Measurements from ENCODE around the gene HDAC11. TPM values are rescaled to one million over a fixed set of nuclear protein-coding genes. Genes with fewer than 3 reads are reported as not detected.
"Not testable (repeated sequence)": the region's sequence is repeated elsewhere in the genome, so short reads cannot be mapped to it uniquely, and the experiment has no call there.

The HDAC11 gene
- total RNA-seq, 1 donor from 2014 or later = 1.5 TPM

DNA sequence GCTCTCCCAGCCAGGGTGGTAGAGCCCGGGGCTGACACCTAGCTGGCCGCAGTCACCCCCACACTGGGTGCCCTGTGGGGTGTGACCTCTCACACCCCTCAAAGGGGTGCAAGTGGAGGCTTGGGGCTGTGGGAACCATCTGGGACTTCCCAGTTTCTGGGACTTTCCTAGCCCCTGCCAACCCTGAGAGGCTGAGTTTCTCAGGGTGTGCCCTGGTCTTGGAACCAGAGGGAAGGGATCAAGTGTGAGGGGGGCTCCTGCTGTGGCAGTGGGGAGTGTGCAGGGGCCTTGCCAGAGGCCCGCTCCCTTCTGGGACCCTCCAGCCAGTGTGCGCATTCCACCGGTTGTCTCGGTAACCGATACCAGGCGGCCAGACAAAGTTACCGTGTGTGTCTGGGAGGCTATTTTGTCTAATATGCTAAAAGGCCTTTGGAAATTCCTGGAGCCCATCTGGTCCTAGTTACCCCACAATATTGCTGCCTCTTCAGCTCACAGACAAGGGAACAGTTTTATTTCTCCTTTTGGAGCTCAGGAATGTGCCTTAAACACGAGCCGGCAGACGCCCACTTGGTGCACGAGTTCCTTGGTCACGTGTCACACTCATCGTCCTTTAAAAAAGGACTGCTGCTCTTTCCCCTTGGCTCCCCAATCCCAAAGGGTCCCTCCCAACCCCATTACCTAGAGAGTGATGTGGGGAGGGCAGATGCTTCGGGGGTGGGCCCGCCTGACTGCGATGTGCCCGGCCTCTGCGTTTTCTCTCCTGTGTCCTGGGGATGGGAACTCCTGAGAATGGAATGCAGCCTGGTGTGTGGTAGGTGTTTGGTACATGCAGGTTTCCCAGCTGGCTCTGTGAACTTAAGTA is 33.2 kb downstream of the HDAC11 start:
- intact Hi-C loops (cut with micrococcal nuclease) = no loop called here
- Mint-ChIP-seq H3K4me3 (no peak overlapping the region), H3K27me3 (no peaks in the 10 kb centered on the region), H3K36me3 (ENCODE audit: low read depth) (no peaks in the 10 kb centered on the region), H3K4me1 (no peaks in the 10 kb centered on the region), H3K9me3 (no peaks in the 10 kb centered on the region), H3K27ac (no peak overlapping the region)
- DNase-seq = no peak

DNA sequence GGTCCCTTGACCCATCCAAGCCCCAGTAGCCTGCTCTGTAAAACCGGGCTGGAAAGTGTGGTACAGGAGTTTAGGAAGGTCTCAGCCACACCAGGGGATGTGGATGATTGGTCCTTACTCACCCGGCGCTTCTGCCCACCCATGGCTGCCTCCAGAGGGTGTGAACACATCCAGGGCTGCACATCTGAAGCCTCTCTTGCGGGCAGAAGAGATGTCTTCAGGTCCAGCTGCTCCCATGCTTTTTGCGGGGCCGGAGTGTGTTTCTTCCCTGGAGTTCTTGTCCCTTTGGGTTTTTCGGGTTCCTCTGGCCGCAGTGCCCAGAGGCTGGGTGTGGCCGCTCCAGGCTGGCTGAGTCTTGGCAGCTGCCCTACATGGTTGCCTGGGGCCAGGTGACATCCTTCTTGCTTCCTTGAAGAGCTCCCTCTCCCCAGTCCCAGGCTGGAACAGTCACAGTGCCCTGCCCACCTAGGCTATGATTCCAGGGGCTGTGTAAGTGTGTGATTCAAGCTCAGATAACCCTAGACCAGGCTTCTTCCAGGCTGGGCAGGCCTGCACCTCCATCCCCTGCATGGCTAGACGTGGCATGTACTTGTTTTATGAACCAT is 33.9 kb downstream of the HDAC11 start:
- Mint-ChIP-seq H3K27me3 (no peaks in the 10 kb centered on the region), H3K9me3 (no peaks in the 10 kb centered on the region), H3K27ac (no peak overlapping the region), H3K36me3 (ENCODE audit: low read depth) (no peaks in the 10 kb centered on the region), H3K4me1 (no peaks in the 10 kb centered on the region), H3K4me3 (no peak overlapping the region)
- no peak for DNase-seq
- intact Hi-C loops (cut with micrococcal nuclease) = no loop called here

DNA sequence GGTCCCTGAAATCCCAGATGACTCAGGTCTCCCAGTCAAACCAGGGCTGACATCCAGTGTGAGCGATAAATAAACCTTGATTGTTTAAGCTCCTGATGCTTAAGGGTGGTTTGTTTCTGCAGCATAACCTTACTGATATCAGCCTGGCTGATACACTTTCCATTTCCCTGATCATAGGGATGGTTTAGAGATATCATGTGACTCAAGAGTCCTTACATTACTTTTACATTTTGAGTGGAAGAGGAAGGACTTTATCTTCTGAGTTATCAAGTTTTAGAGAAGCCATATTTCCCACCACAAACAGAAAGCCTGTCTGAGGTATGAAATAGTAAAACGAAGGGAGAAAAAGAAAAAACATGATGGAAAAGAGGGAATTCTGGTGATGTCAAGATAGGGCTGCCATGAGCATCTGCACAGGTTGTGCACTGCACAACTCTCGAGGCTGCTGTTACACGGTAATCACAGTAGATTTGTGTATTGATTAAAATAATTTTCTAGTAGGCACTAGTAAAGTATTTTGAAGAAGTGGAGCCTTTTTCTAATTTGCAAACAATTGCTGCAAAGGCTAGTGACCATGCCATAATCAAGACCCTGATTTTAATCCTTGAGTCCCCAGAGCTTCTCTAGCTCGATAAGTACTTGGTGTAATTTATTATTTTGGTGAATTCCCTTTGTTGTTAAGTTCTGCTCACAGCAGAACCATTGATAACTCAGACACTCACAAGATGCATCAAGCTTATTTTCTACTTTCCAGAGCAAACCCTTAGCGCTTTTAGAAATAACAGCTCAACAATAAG is 34.7 kb downstream of the HDAC11 start:
- no peak overlapping the region for H3K4me3 Mint-ChIP-seq
- H3K27ac Mint-ChIP-seq = no peak overlapping the region
- intact Hi-C loops (cut with micrococcal nuclease) = no loop called here
- no peaks in the 10 kb centered on the region for H3K27me3 Mint-ChIP-seq
- no peaks in the 10 kb centered on the region for H3K9me3 Mint-ChIP-seq
- H3K4me1 Mint-ChIP-seq = no peaks in the 10 kb centered on the region
- DNase-seq = no peak
- H3K36me3 Mint-ChIP-seq (ENCODE audit: low read depth) = no peaks in the 10 kb centered on the region

DNA sequence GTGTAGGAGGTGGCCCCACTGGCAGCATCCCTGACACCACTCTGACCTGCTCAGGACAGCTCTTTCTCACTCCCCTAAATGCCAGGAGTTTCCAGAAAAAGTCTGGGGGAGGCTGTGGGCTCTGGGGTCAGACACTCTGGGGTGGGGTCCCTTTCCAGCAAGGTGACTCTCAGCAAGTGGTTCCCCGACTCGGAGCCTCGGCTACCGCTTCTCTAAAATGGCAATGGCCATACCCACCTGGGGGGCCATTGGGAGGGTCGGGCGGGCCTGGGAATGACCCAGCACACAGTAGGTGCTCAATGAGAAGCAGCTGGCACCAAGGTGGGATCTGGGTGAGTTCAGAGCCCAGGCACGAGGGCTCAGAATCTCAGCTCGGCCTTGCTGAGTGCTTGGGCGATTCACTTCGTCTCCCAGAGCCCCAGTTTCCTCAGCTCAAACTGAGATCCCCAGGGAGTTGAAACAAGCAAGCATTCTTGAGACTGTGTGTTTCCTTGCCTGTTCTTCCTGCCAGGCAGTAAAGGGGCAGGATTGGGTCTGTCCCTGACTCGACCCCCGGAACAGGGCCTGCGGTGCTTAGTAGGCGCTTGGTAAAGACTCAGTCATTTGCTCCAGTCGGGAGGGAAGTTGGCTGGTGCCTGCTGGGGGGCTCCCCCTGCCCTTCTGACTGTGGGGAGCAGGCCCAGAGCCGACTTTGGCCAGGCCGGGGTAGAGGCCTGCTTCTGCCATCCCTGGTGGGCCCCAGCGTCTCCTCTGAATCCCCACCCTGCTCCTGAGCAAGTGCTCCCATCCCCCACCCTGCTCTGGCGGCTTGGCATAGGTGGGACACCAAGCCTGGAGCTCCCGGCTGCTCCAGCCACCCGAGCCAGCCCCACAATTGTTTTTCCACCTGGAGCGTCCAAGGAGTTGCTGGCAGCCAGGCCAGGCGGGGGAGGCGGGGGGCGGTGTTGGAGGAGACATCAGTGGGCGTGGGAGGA is 36.0 kb downstream of the HDAC11 start:
- Mint-ChIP-seq H3K36me3 (ENCODE audit: low read depth) (no peaks in the 10 kb centered on the region), H3K4me3 (no peak overlapping the region), H3K27me3 (no peaks in the 10 kb centered on the region), H3K9me3 (no peaks in the 10 kb centered on the region), H3K4me1 (no peaks in the 10 kb centered on the region), H3K27ac (no peak overlapping the region)
- no peak for DNase-seq
- intact Hi-C loops (cut with micrococcal nuclease) = no loop called here

DNA sequence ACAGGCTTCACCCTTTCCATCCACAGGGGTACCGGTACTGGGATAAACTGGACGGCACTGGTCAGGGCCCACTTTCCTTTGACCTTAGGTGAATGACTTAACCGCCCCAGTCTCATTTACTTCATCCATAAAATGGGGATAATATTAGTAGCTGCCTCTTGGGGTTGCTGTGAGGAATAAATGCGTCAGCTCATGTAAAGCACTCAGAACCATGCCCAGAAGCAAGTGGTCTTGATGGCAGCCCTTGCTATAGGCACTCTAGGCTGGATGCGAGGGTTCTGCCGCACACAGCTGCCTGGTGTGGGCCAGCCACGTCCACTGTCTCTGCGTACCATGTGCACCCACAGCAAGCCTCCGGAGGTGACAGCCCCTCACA is 36.6 kb downstream of the HDAC11 start:
- DNase-seq = no peak
- Mint-ChIP-seq H3K4me1 (no peaks in the 10 kb centered on the region), H3K9me3 (no peaks in the 10 kb centered on the region), H3K36me3 (ENCODE audit: low read depth) (no peaks in the 10 kb centered on the region), H3K27ac (no peak overlapping the region), H3K27me3 (peaks cover under 1% of the 10 kb centered on the region), H3K4me3 (no peak overlapping the region)
- intact Hi-C loops (cut with micrococcal nuclease) = no loop called here

DNA sequence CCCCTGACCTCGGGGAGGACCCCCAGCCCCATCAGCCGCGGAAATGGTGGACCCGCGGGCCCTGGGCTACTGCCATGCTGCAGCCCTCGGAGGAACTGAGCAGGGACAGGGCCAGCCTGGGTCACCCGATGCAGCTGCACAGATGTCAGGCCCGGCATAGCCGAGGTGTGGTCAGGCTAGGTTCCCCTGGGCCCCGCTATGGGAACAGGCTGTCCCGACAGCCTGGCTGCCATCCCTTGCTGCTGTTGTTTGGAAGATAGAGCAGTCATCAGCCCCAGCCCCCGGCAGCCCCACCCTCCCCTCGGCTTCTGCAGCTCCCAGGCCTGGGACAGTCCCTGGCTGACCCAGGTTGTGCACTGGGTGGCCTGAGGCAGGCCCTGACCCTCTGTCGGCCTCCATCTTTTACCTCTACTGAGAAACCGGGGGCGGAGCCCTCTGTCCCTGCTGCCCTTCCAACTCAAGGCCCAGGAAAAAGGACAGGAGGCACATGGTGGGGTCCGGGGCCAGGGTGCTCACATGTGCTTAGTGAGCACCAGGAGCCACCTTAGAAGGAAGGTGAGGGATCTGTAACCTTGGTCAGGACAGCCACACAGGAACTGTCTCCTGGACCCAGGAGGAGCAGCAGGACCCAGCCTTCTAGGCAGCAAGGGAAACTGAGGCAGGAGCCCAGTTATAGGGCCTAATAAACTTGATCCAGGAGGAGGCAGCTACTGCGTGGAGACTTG is 37.3 kb downstream of the HDAC11 start:
- Mint-ChIP-seq H3K27me3 (peaks cover 2% of the 10 kb centered on the region), H3K4me1 (no peaks in the 10 kb centered on the region)

DNA sequence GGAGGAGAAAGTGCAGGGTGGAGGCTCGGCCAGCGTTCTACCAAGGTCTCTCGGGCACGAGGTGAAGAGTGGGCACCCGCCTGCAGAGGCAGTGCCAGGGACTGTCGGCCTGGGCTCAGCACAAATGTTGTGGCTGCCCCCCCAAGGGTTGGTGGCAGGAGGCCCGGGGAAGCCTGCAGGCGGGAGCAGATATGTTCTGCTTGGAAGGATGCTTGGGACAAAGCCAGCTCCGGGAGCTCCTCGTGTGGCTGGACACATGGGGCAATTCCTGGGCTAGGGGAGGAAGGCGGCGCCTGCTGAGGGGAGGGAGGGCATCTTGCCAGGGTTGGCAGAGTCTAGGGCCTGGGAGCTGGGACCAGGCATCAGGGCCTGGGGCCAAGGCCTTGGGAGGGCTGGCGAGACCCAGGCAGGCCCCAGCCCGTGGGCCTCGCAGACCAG is 38.4 kb downstream of the HDAC11 start:
- DNase-seq = no peak
- intact Hi-C loops (cut with micrococcal nuclease) = no loop called here

More for the DNA sequence above, 37.3 kb downstream of the HDAC11 start:
- H3K9me3 Mint-ChIP-seq = no peaks in the 10 kb centered on the region
- H3K27ac Mint-ChIP-seq = no peak overlapping the region
- intact Hi-C loops (cut with micrococcal nuclease) = no loop called here
- no peak overlapping the region for H3K4me3 Mint-ChIP-seq
- DNase-seq = no peak
- no peaks in the 10 kb centered on the region for H3K36me3 Mint-ChIP-seq (ENCODE audit: low read depth)

DNA sequence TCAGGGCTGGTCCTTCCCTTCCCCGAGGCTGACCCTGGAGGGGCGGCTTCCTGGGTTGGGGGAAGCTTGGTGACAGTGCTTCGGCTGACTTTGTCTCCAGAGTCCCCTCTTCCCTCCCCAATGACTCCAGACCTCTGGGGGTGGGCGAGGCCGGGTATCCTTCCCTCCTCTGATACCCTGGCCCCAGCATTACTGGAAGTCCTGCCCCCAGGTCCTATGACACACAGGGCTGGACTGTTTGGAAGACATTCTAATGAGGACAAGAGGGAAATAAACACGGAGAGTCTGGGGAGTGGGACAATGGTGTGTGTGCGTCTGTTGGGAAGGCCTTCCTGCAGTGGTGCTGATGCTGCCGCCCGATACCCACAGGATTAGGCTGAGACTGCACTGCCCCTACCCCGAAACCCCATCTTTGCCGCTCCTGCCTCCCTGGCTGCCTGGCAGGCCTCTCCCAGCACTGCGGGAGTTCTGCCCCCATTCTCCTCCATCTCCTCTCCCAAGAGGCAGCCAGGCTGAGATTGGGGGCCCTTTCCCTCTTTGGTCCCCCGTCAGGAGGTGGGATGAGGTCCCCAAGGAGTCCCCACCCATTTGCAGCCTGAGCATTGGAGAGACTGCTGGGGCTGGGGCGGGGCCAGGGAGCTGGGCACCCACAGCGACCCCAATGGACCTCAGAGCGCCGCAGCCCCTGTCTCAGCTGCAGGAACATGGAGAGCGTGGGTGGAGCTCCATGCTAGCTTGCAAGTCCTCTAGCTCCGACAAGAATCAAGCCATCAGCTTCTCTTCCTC is 39.1 kb downstream of the HDAC11 start:
- Mint-ChIP-seq H3K27ac (no peak overlapping the region), H3K4me3 (no peak overlapping the region), H3K9me3 (no peaks in the 10 kb centered on the region)

More for the DNA sequence above, 38.4 kb downstream of the HDAC11 start:
- Mint-ChIP-seq H3K9me3 (no peaks in the 10 kb centered on the region), H3K36me3 (ENCODE audit: low read depth) (no peaks in the 10 kb centered on the region), H3K4me1 (no peaks in the 10 kb centered on the region), H3K27me3 (peaks cover 2% of the 10 kb centered on the region), H3K27ac (no peak overlapping the region), H3K4me3 (no peak overlapping the region)

DNA sequence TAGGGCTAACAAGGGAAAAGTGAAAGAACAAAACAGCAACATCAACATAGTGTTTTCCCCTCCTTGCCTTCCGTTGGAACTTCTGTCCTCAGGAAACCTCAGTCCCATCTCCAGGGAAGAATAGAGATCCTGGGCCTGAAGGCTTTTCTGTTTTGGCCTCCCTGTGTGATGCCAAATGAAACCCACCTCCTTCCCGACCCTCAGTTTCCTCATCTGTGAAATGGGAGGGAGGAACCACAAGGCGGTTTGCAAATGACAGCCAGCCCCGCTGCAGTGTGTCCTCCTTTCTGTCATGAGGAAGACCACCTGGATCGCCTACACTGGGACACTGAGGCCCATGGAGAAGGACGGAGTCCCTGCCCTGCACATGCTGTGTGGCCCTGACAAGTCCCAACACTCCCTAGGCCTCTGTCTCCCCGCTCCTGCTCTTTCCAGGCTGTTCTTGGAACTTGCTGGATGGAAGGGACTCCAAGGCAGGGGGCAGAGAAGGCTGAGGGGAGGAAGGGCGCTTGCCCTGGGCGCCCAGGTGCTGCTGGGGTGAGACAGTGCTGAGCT is 40.3 kb downstream of the HDAC11 start:
- Mint-ChIP-seq H3K27me3 (peaks cover 2% of the 10 kb centered on the region), H3K36me3 (ENCODE audit: low read depth) (no peaks in the 10 kb centered on the region), H3K27ac (no peak overlapping the region), H3K4me3 (no peak overlapping the region), H3K4me1 (no peaks in the 10 kb centered on the region), H3K9me3 (no peaks in the 10 kb centered on the region)
- no peak for DNase-seq
- intact Hi-C loops (cut with micrococcal nuclease) = no loop called here

More for the DNA sequence above, 39.1 kb downstream of the HDAC11 start:
- intact Hi-C loops (cut with micrococcal nuclease) = no loop called here
- H3K36me3 Mint-ChIP-seq (ENCODE audit: low read depth) = no peaks in the 10 kb centered on the region
- H3K27me3 Mint-ChIP-seq = peaks cover 2% of the 10 kb centered on the region
- DNase-seq = no peak
- no peaks in the 10 kb centered on the region for H3K4me1 Mint-ChIP-seq

DNA sequence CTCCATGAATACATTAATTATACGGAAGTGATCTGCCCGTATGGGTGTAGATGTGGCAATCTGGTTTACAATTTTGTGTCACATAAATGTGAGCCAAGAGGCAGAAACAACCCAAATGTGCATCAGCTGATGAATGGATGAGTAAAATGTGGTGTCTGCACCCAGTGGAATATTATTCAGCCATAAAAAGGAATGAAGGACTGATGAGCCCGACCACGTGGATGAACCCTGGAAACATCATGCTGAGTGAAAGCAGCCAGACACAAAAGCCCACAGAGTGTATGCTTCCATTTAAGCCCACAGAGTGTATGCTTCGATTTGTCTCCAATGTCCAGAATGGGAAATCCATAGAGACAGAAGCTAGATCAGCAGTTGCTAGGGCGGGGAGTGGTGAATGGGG is 41.2 kb downstream of the HDAC11 start:
- H3K27me3 Mint-ChIP-seq = peaks cover 2% of the 10 kb centered on the region
- H3K36me3 Mint-ChIP-seq (ENCODE audit: low read depth) = no peaks in the 10 kb centered on the region
- H3K9me3 Mint-ChIP-seq = no peaks in the 10 kb centered on the region
- intact Hi-C loops (cut with micrococcal nuclease) = no loop called here
- H3K4me1 Mint-ChIP-seq = no peaks in the 10 kb centered on the region
- no peak overlapping the region for H3K4me3 Mint-ChIP-seq
- no peak overlapping the region for H3K27ac Mint-ChIP-seq
- DNase-seq = no peak

DNA sequence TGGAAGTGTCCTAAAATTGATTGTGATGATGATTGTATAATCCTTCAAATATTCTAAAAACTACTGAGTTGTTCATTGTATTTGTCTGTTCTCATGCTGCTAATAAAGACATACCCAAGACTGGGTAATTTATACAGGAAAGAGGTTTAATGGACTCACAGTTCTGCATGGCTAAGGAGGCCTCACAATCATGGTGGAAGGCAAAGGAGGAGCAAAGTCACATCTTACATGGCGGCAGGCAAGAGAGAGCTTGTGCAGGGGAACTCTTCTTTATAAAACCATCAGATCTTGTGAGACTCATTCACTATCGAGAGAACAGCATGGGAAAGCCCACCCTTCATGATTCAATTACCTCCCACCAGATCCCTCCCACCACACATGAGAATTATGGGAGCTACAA is 41.6 kb downstream of the HDAC11 start:
- H3K9me3 Mint-ChIP-seq; H3K36me3 Mint-ChIP-seq (ENCODE audit: low read depth); H3K27ac Mint-ChIP-seq; H3K4me3 Mint-ChIP-seq; H3K27me3 Mint-ChIP-seq; DNase-seq; intact Hi-C loops (cut with micrococcal nuclease); H3K4me1 Mint-ChIP-seq: not testable (repeated sequence)

DNA sequence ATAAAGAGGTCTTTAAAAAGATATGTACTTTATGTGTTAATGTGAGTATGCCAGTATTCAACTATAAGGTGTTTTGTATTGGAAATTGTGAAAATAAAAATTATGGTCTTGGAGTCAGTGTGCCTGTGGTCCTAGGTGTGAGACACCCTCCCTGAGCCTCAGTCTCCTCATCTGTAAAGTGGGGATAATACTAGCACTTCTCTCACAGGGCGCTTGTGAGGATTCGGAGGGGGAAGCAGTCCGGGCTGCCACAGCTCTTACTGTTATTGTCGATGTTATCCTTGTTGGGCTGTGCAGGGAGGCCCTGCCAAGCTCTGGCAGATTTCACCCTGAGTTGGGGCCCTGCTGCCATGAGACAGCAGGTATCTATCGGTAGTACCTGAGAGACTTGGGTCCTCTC is 42.1 kb downstream of the HDAC11 start:
- intact Hi-C loops (cut with micrococcal nuclease) = no loop called here
- no peak overlapping the region for H3K4me3 Mint-ChIP-seq
- H3K27me3 Mint-ChIP-seq = peaks cover 2% of the 10 kb centered on the region
- no peak for DNase-seq
- no peaks in the 10 kb centered on the region for H3K36me3 Mint-ChIP-seq (ENCODE audit: low read depth)
- H3K27ac Mint-ChIP-seq = no peak overlapping the region
- H3K4me1 Mint-ChIP-seq = no peaks in the 10 kb centered on the region
- H3K9me3 Mint-ChIP-seq = no peaks in the 10 kb centered on the region
